ENCODE measurements around the gene CHEK2. TPM values are rescaled to one million over a fixed set of nuclear protein-coding genes. Genes with fewer than 3 reads are reported as not detected.

The CHEK2 gene
- 10 to 100 TPM in 1 of 2 donors, 1 to 10 TPM in 1; 2.7 to 11.3 TPM for total RNA-seq

DNA sequence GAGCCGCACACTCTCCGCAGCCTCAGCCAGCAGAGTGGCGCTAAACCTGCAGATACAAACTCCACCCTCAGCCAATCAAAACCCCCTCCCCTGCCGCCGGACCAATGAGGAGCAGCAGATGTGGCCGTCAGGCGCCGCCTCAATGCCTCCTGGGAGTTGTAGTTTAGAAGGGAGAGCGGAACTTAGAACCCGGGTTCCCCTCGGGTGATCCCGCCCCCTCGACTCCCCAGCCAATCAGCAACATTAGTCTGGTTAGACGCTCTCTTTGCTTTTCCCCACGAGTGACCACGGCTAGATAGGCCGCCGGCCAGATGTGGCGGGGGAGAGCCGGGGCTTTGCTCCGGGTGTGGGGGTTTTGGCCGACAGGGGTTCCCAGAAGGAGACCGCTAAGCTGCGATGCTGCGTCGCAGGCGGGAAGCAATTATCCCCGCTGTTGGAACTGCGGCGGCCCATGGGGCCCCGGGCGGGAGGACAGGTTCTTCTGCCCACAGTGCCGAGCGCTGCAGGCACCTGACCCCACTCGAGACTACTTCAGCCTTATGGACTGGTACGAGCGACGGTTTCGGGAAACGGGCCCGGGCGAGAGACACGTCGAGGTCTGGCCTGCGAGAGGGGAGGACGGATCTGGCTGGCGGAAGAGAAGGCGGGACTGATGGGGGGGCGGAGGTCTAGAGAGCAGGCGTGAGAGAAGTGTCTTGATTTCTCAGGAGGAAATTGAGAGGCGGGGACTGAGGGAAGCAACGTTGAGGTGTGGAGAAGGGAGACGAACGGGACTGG, at the start of gene CHEK2, which contains the start of gene HSCB:
CHEK2 (minus strand) TSS at position 36 of the 777 bp plus-strand sequence. CDS start 7,099 bp downstream, outside the sequence.
HSCB (plus strand) TSS at position 255 of the 777 bp plus-strand sequence; CDS start at position 312, 57 bp downstream.
- TF ChIP-seq, protein P1, sequence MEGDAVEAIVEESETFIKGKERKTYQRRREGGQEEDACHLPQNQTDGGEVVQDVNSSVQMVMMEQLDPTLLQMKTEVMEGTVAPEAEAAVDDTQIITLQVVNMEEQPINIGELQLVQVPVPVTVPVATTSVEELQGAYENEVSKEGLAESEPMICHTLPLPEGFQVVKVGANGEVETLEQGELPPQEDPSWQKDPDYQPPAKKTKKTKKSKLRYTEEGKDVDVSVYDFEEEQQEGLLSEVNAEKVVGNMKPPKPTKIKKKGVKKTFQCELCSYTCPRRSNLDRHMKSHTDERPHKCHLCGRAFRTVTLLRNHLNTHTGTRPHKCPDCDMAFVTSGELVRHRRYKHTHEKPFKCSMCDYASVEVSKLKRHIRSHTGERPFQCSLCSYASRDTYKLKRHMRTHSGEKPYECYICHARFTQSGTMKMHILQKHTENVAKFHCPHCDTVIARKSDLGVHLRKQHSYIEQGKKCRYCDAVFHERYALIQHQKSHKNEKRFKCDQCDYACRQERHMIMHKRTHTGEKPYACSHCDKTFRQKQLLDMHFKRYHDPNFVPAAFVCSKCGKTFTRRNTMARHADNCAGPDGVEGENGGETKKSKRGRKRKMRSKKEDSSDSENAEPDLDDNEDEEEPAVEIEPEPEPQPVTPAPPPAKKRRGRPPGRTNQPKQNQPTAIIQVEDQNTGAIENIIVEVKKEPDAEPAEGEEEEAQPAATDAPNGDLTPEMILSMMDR (IDR thresholded peaks at IDR 0.05), result peak in 1 of 2 donors; percentile 36
- peak; percentile 99 for DNase-seq (ENCODE audit: low spot score)
- peak within 1 kb of the TSS; percentile 99 to 100 for H3K27ac ChIP-seq

DNA sequence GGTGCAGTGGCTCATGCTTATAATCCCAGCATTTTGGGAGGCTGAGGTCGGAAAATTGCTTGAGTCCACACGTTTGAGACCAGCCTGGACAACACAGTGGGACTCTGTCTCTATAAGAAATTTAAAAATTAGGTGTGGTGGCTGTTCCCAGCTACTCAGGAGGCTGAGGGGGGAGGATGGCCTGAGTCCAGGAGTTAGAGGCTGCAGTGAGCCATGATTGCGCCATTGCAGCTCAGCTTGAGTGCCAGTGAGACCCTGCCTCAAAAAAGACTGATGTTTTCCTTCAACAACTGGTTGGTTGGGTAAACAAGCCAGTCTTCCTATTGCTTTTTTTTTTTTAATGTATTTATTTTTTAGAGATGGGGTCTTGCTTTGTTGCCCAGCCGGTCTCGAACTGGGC, 49.5 kb upstream of the CHEK2 start:
- H3K4me1 ChIP-seq, result peaks cover 0 to 9% of the 10 kb centered on the region in 2 donors
- no peak overlapping the region for H3K27ac ChIP-seq
- H3K36me3 ChIP-seq, result peaks cover 52% of the 10 kb centered on the region
- H3K4me3 ChIP-seq, result no peak overlapping the region
- TF ChIP-seq, protein P1 (IDR thresholded peaks at IDR 0.05), result no peak
- H3K27me3 ChIP-seq, result no peaks in the 10 kb centered on the region
- H3K9me3 ChIP-seq, result no peaks in the 10 kb centered on the region
- DNase-seq (ENCODE audit: low spot score), result no peak

More for the DNA sequence above, at the start of gene CHEK2, which contains the start of gene HSCB:
- no peaks in the 10 kb centered on the region for H3K9me3 ChIP-seq
- no peaks in the 10 kb centered on the region for H3K27me3 ChIP-seq
- H3K4me3 ChIP-seq, result peak within 1 kb of the TSS; percentile 98 to 99
- peaks cover 0 to 17% of the 10 kb centered on the region in 2 donors for H3K4me1 ChIP-seq
- peaks cover 24% of the 10 kb centered on the region for H3K36me3 ChIP-seq

DNA sequence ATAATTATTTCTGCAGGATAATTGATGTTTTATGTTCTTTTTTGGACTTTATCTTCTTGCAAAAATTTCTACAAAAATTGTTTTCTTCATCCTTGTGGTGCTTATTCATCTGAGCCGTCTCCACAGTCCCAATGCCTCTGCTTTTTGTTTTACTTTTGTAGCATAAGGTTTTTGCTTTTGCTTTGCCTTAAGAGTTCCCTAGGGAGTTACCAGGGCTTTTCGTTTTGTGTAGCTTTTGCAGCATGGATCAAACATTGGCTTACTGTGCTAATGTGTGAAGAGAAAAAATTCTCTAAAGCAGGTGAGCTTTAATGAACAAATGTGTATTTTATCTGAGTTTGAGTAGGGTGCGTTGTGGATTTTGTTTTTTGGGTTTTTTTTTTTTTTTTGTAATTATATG, 47.0 kb upstream of the CHEK2 start:
- no peaks in the 10 kb centered on the region for H3K9me3 ChIP-seq
- no peak overlapping the region for H3K27ac ChIP-seq
- no peaks in the 10 kb centered on the region for H3K4me1 ChIP-seq
- peaks cover 52% of the 10 kb centered on the region for H3K36me3 ChIP-seq
- no peak for DNase-seq (ENCODE audit: low spot score)
- H3K27me3 ChIP-seq, result no peaks in the 10 kb centered on the region
- H3K4me3 ChIP-seq, result no peak overlapping the region
- TF ChIP-seq, protein P1 (IDR thresholded peaks at IDR 0.05), result no peak

DNA sequence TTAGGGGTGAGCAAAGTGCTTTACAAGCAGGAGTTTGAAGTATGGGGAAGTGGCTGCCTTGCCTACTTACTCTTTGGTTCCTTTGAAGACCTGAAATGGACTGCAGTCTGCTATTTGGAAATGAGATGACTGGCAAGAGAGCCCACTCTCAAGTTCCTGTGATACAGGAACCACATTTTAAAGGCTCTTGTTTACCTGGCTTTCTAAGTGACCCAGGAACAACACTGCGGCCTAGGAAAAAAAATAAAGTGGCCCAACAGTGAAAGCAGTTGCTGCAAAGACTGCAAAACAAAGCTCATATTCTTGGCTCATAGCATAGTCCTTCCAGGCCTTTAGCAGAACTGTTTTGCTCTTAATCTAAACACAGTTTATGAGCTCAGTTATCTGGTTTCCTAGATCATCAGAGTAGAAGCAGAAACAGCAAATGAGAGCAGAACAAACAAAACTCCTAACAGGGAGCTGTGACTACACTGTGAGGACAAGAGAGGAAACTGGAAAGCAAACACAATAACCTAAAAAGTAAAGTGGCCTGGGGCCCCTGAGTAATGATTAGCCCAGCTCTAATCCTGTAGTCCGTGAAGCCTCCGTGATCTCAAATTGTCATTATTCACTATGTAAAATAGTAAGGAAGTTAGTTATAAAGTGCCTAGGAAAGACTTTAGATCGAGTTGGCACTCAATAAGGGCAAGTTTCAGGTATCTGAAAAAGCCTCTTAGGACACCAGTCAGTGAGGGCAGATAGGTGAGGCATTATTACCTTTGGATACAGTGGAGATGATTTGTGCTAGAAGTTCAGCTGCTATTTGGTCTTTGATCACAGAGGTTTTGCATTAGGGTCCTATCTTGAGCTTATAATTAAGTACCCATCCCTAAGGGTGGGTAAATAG, 42.4 kb upstream of the CHEK2 start:
- peaks cover 68% of the 10 kb centered on the region for H3K36me3 ChIP-seq

DNA sequence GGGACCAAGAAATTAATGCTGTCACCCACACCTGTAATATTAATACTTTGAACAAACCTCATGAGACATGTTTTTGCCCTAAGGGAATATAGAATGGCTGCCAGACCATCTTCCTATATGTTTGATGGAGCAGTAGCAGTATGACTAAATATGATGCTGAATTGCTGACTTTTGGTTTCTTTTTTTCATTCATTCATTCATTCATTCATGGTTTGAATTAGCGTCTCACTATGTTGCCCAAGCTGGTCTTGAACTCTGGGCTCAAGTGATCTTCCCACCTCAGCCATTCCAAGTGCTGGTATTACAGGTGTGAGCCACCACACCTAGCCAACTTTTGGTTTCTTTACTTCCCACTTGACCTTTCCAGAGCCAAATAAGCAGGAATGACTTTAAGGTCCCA, 38.7 kb upstream of the CHEK2 start:
- H3K9me3 ChIP-seq, result no peaks in the 10 kb centered on the region
- no peak for DNase-seq (ENCODE audit: low spot score)
- H3K4me1 ChIP-seq, result peaks cover 0 to 1% of the 10 kb centered on the region in 2 donors
- H3K4me3 ChIP-seq, result no peak overlapping the region
- no peak overlapping the region for H3K27ac ChIP-seq
- TF ChIP-seq, protein P1 (IDR thresholded peaks at IDR 0.05), result no peak
- peaks cover 46% of the 10 kb centered on the region for H3K36me3 ChIP-seq
- no peaks in the 10 kb centered on the region for H3K27me3 ChIP-seq

More for the DNA sequence above, 42.4 kb upstream of the CHEK2 start:
- no peak for DNase-seq (ENCODE audit: low spot score)
- no peaks in the 10 kb centered on the region for H3K27me3 ChIP-seq
- no peaks in the 10 kb centered on the region for H3K4me1 ChIP-seq
- no peak overlapping the region for H3K27ac ChIP-seq
- no peaks in the 10 kb centered on the region for H3K9me3 ChIP-seq
- TF ChIP-seq, protein P1 (IDR thresholded peaks at IDR 0.05), result no peak
- no peak overlapping the region for H3K4me3 ChIP-seq
